ENCODE data around the gene SP6. TPM values are rescaled to one million over a fixed set of nuclear protein-coding genes. Genes with fewer than 3 reads are reported as not detected.
A peak's percentile ranks its signal among the peaks of the same experiment; 100 is the strongest.

The SP6 gene
- polyA plus RNA-seq (ENCODE audit: insufficient read length), result 2.7 TPM
- long read RNA-seq, donor 1, partial matches to known transcripts, result 0 of 2 reads
- long read RNA-seq, donor 1, other reads (novel, unspliced or antisense), result 0 of 2 reads
- long read RNA-seq, donor 2, partial matches to known transcripts, result 0 of 2 reads
- long read RNA-seq, donor 2, other reads (novel, unspliced or antisense), result 0 of 2 reads
- long read RNA-seq, donor 3, partial matches to known transcripts, result 0 of 2 reads
- long read RNA-seq, donor 3, other reads (novel, unspliced or antisense), result 0 of 2 reads
- long read RNA-seq, donor 4, partial matches to known transcripts, result 0 of 1 reads
- long read RNA-seq, donor 4, other reads (novel, unspliced or antisense), result 0 of 1 reads
- long read RNA-seq, donor 5, partial matches to known transcripts, result 0 of 1 reads
- long read RNA-seq, donor 5, other reads (novel, unspliced or antisense), result 0 of 1 reads
- long read RNA-seq, donor 6, partial matches to known transcripts, result 0 of 2 reads
- long read RNA-seq, donor 6, other reads (novel, unspliced or antisense), result 0 of 2 reads
- long read RNA-seq, donor 7, result 0 reads
- long read RNA-seq, donor 8, result 0 reads

GRCh38 chr17:47850692-47851573 lies at the start of gene SP6:
SP6 (minus strand) TSS chr17:47851163; CDS start chr17:47848429, 2,734 bp downstream.
- DNase-seq, result peak; percentile 62

GRCh38 chr17:47899643-47900042 lies 48.7 kb upstream of the SP6 start:
- no peak for DNase-seq

GRCh38 chr17:47898241-47898640 lies 47.3 kb upstream of the SP6 start:
- no peak for DNase-seq

- no peak for DNase-seq
These were observed 46.6 kb upstream of the SP6 start for GRCh38 chr17:47897561-47897960.

- DNase-seq, result no peak
These were observed 45.9 kb upstream of the SP6 start for GRCh38 chr17:47896672-47897490.

GRCh38 chr17:47895856-47896671 lies 45.1 kb upstream of the SP6 start, which contains the start of gene SP2:
SP2 (plus strand) TSS chr17:47896236; CDS start chr17:47896287, 51 bp downstream.
- peak; percentile 100 for DNase-seq

- DNase-seq, result no peak
These were observed 44.4 kb upstream of the SP6 start for GRCh38 chr17:47895347-47895855.

- no peak for DNase-seq
These were observed 43.8 kb upstream of the SP6 start for GRCh38 chr17:47894498-47895346.

GRCh38 chr17:47891545-47892088 lies 40.7 kb upstream of the SP6 start:
- no peak for DNase-seq

- DNase-seq, result peak; percentile 77
These were observed 39.0 kb upstream of the SP6 start for GRCh38 chr17:47889734-47890529.

GRCh38 chr17:47888293-47888692 lies 37.3 kb upstream of the SP6 start:
- no peak for DNase-seq

GRCh38 chr17:47884905-47885730 lies 34.2 kb upstream of the SP6 start:
- DNase-seq, result no peak

- no peak for DNase-seq
These were observed 33.4 kb upstream of the SP6 start for GRCh38 chr17:47884427-47884740.

- no peak for DNase-seq
These were observed 32.8 kb upstream of the SP6 start for GRCh38 chr17:47883589-47884426.

- no peak for DNase-seq
These were observed 32.0 kb upstream of the SP6 start for GRCh38 chr17:47882695-47883588.

- no peak for DNase-seq
These were observed 31.3 kb upstream of the SP6 start for GRCh38 chr17:47882247-47882646.
